ENCODE measurements around the gene BLMH.

- TF ChIP-seq, protein P1, sequence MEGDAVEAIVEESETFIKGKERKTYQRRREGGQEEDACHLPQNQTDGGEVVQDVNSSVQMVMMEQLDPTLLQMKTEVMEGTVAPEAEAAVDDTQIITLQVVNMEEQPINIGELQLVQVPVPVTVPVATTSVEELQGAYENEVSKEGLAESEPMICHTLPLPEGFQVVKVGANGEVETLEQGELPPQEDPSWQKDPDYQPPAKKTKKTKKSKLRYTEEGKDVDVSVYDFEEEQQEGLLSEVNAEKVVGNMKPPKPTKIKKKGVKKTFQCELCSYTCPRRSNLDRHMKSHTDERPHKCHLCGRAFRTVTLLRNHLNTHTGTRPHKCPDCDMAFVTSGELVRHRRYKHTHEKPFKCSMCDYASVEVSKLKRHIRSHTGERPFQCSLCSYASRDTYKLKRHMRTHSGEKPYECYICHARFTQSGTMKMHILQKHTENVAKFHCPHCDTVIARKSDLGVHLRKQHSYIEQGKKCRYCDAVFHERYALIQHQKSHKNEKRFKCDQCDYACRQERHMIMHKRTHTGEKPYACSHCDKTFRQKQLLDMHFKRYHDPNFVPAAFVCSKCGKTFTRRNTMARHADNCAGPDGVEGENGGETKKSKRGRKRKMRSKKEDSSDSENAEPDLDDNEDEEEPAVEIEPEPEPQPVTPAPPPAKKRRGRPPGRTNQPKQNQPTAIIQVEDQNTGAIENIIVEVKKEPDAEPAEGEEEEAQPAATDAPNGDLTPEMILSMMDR (IDR thresholded peaks at IDR 0.05 in 2 of 3, conservative IDR thresholded peaks at IDR 0.05 in 1 of 3; ENCODE audit: insufficient read depth in 2 of 3, low read depth in 1 of 3, low read length in 3 of 3) = no peak
- TF ChIP-seq, protein P2, sequence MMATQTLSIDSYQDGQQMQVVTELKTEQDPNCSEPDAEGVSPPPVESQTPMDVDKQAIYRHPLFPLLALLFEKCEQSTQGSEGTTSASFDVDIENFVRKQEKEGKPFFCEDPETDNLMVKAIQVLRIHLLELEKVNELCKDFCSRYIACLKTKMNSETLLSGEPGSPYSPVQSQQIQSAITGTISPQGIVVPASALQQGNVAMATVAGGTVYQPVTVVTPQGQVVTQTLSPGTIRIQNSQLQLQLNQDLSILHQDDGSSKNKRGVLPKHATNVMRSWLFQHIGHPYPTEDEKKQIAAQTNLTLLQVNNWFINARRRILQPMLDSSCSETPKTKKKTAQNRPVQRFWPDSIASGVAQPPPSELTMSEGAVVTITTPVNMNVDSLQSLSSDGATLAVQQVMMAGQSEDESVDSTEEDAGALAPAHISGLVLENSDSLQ (IDR thresholded peaks at IDR 0.05) = peak; percentile 91
- TF ChIP-seq ZNF146 (CRISPR knock-in tag; IDR thresholded peaks at IDR 0.05; ENCODE audit: unreplicated experiment) (no peak), TCF7L2 (IDR thresholded peaks at IDR 0.05; ENCODE audit: low read depth, low read length) (no peak), RBM22 (IDR thresholded peaks at IDR 0.05; ENCODE audit: low read depth, low read length, poor library complexity, severe bottlenecking) (no peak), NR1H2 (CRISPR knock-in tag; IDR thresholded peaks at IDR 0.05) (no peak), ZNF696 (CRISPR knock-in tag; conservative IDR thresholded peaks at IDR 0.05) (no peak)
These were observed 32.2 kb upstream of the BLMH start for GRCh38 chr17:30323895-30324319.

Data from K562 (cell line).